DND-41 (cell line): Measurements from ENCODE around the gene CACUL1.

Source experiments
- ATAC-seq: fragments of 200-7000 bp; cut with Tn5 transposase; 3 replicates; pipeline ENCODE4 v1.9.1; 2021; ENCODE audit warnings: low read depth; ENCODE audit not compliant: insufficient read depth
- DNase-seq: peaks from one replicate; pipeline ENCODE4 v3.0.0-alpha.2; 2020
- H2AFZ ChIP-seq: 2 replicates; pipeline ENCODE4 v1.6.0; 2012; ENCODE audit warnings: low read depth, low read length
- H3K27ac ChIP-seq: 2 replicates; pipeline ENCODE4 v1.5.1; 2012; ENCODE audit warnings: low read length, inconsistent platforms
- H3K27me3 ChIP-seq: fragments of 200-600 bp; sonication (generic); 2 replicates; pipeline ENCODE4 v1.6.0; 2012; ENCODE audit warnings: low read length, mild to moderate bottlenecking, inconsistent platforms; ENCODE audit not compliant: insufficient read depth, poor library complexity
- H3K36me3 ChIP-seq: 2 replicates; pipeline ENCODE4 v1.5.1; 2012; ENCODE audit warnings: low read length, inconsistent platforms; ENCODE audit not compliant: insufficient read depth
- H3K4me1 ChIP-seq: 2 replicates; pipeline ENCODE4 v1.5.1; 2012; ENCODE audit warnings: mild to moderate bottlenecking, low read length; ENCODE audit not compliant: insufficient read depth
- H3K4me2 ChIP-seq: 2 replicates; pipeline ENCODE4 v1.6.0; 2012; ENCODE audit warnings: mild to moderate bottlenecking, moderate library complexity, low read length, inconsistent platforms; ENCODE audit not compliant: insufficient read depth
- H3K4me3 ChIP-seq, 2 experiments: fragments of 200-600 bp in 1 of 2; shearing (Covaris generic) in 1 of 2; 2 replicates each; pipeline ENCODE4 v1.5.1; 2012 to 2016; ENCODE audit warnings: inconsistent platforms in 2 of 2, low read length in 2 of 2, mild to moderate bottlenecking in 2 of 2, low read depth in 1 of 2, moderate library complexity in 1 of 2
- H3K79me2 ChIP-seq: 2 replicates; pipeline ENCODE4 v1.6.0; 2012; ENCODE audit warnings: low read length, inconsistent platforms; ENCODE audit not compliant: insufficient read depth
- H3K9ac ChIP-seq: 2 replicates; pipeline ENCODE4 v1.6.0; 2012; ENCODE audit warnings: low read depth, mild to moderate bottlenecking, inconsistent platforms, low read length, moderate library complexity
- H3K9me3 ChIP-seq: 2 replicates; pipeline ENCODE4 v1.5.1; 2012; ENCODE audit warnings: low read length, moderate library complexity, mild to moderate bottlenecking, inconsistent platforms; ENCODE audit not compliant: insufficient read depth, severe bottlenecking
- H4K20me1 ChIP-seq: 2 replicates; pipeline ENCODE4 v1.6.0; 2012; ENCODE audit warnings: low read length; ENCODE audit not compliant: insufficient read depth
- CTCF ChIP-seq: IDR thresholded peaks from 2 replicates; pipeline ENCODE4 v1.5.1; 2012; ENCODE audit warnings: borderline replicate concordance, low read length, moderate library complexity, mild to moderate bottlenecking; ENCODE audit not compliant: poor library complexity, severe bottlenecking; ENCODE audit errors: extremely low read depth
- EZH2 ChIP-seq: IDR thresholded peaks from 3 replicates; pipeline ENCODE4 v1.6.1; 2012; ENCODE audit warnings: borderline replicate concordance, low read depth, mild to moderate bottlenecking, moderate library complexity, low read length, inconsistent platforms; ENCODE audit not compliant: severe bottlenecking

CACUL1 gene

DNA sequence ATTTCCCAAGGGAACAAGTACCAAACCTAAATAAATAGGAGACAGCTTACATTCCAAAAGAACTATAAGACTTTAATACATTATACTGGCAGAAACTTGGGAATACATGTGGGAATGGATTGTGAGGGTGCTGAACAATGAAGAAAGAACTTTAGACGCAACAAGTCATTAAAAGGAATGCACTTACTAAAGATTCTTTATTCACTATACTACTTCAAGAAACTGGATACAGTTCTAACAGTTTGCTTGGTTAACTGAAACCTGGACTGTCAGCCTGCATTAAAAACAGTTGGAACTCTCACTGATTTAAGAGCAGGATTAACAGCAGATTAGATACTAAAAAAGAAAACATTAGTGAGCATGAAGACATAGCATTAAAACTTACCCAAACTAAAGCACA, 12.0 kb downstream of the CACUL1 start:
- H3K4me3 ChIP-seq = no peak overlapping the region
- TF ChIP-seq EZH2 = no peak
- TF ChIP-seq CTCF = no peak

DNA sequence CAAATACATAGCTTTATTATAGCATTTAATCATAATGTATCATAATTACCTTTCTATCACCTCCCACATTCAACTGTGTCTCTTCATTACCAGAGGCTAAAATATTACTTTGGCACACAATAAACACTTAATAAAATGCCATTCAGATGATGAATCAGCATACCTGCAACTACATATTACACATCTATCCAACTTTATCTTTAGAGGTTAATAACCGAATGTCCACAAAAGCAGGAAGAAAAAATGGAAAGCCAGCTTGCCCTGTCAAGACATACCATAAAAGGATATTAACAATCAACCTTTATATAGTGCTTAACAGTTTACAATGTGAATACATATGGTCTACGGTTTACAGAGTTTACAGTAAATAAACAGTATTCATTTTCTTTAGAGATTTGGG, 12.7 kb downstream of the CACUL1 start:
- Histone ChIP-seq H3K27ac (no peak overlapping the region), H2AFZ (no peak overlapping the region), H3K79me2 (peaks cover 97% of the 10 kb centered on the region), H3K9me3 (no peaks in the 10 kb centered on the region), H3K4me3 (no peak overlapping the region), H3K27me3 (no peaks in the 10 kb centered on the region), H3K4me1 (no peaks in the 10 kb centered on the region; the same call in 1 of the 2 replicates), H4K20me1 (peaks cover 67% of the 10 kb centered on the region), H3K4me2 (no peak overlapping the region), H3K36me3 (no peaks in the 10 kb centered on the region), H3K9ac (no peak overlapping the region)
- TF ChIP-seq CTCF (no peak), EZH2 (no peak)
- DNase-seq = no peak
- ATAC-seq = no peak

More for the DNA sequence above, 12.0 kb downstream of the CACUL1 start:
- ATAC-seq = no peak
- H3K36me3 ChIP-seq = 0 out of 2 replicates have a peak, but pooled peaks cover 1% of the 10 kb centered on the region
- no peak for DNase-seq
- H3K9me3 ChIP-seq = no peaks in the 10 kb centered on the region
- H3K9ac ChIP-seq = no peak overlapping the region
- H3K4me1 ChIP-seq = no peaks in the 10 kb centered on the region; the same call in 1 of the 2 replicates
- H2AFZ ChIP-seq = no peak overlapping the region
- no peak overlapping the region for H3K27ac ChIP-seq
- H3K79me2 ChIP-seq = peaks cover 97% of the 10 kb centered on the region
- H3K4me2 ChIP-seq = no peak overlapping the region
- H3K27me3 ChIP-seq = no peaks in the 10 kb centered on the region
- peaks cover 67% of the 10 kb centered on the region for H4K20me1 ChIP-seq

DNA sequence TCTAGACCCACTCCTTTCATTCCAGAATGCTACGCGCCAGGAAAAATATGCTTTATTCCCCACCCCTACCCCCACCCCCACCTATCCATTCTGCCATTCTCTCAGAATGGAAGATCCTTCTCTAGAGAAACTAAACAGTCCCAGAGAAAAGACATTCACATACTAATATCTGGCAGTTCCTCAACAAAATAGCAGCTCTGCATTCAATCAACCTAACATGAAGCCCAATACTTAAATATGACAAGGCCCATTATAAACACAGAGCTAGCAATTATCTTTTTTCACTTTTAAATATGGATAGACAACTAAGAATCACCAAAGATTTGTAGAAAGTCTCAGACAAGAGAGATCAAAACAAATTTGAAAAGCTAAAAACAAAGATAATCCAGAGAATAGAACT, 16.4 kb downstream of the CACUL1 start:
- H2AFZ ChIP-seq = no peak overlapping the region
- H3K9me3 ChIP-seq = no peaks in the 10 kb centered on the region
- TF ChIP-seq CTCF (no peak), EZH2 (no peak)
- no peak overlapping the region for H3K27ac ChIP-seq
- no peak for DNase-seq
- H3K4me1 ChIP-seq = no peaks in the 10 kb centered on the region
- H3K27me3 ChIP-seq = no peaks in the 10 kb centered on the region
- ATAC-seq = no peak
- H3K9ac ChIP-seq = no peak overlapping the region
- no peaks in the 10 kb centered on the region for H3K36me3 ChIP-seq
- H3K4me3 ChIP-seq = no peak overlapping the region
- peaks cover 61% of the 10 kb centered on the region for H4K20me1 ChIP-seq
- H3K79me2 ChIP-seq = peaks cover 97% of the 10 kb centered on the region
- H3K4me2 ChIP-seq = no peak overlapping the region
